IMR-90 (cell line): ENCODE results near the gene HSPB6. TPM values are rescaled to one million over a fixed set of nuclear protein-coding genes. Genes with fewer than 3 reads are reported as not detected.

Experiments
- ATAC-seq: fragments of 200-7000 bp; cut with Tn5 transposase; 2 replicates; pipeline ENCODE4 v1.9.1; 2020; ENCODE audit warnings: low read depth, mild to moderate bottlenecking, moderate library complexity
- BruUV-seq: library from RNA; stranded (reverse); fragments of 400-500 nt; replicated peaks from 2 replicates; lab custom pipeline; 2021; lab: Mats Ljungman, UMichigan
- CTCF ChIA-PET: fragments of 300-600 bp; formaldehyde crosslinking; extraction: SDS; loops from one replicate; lab custom pipeline; 2021; ENCODE audit warnings: antibody characterized with exemption; lab: Yijun Ruan, JAX
- POLR2A ChIA-PET: fragments of 300-600 bp; sonication (Branson Sonifier 250); formaldehyde crosslinking; loops from one replicate; lab custom pipeline; 2022; ENCODE audit warnings: antibody characterized with exemption; ENCODE audit not compliant: unreplicated experiment; lab: Charles Lee
- DNase-seq: peaks from one replicate; pipeline ENCODE4 v3.0.0; 2013
- H2AFZ ChIP-seq: replicated peaks from 2 replicates; pipeline ENCODE3; 2013; ENCODE audit warnings: low read length, mild to moderate bottlenecking; ENCODE audit not compliant: poor library complexity
- H2AK5ac ChIP-seq: 2 replicates; pipeline ENCODE4 v1.6.1; 2013; ENCODE audit warnings: low read depth, low read length, inconsistent platforms
- H2AK9ac ChIP-seq: replicated peaks from 2 replicates; pipeline ENCODE3; 2013; ENCODE audit warnings: mild to moderate bottlenecking, low read depth, low read length, moderate library complexity; ENCODE audit not compliant: poor library complexity
- H2BK120ac ChIP-seq: 2 replicates; pipeline ENCODE4 v1.6.1; 2013; ENCODE audit warnings: low read depth, low read length, inconsistent platforms
- H2BK15ac ChIP-seq: 3 replicates; pipeline ENCODE4 v1.6.1; 2013; ENCODE audit warnings: low read depth, low read length, inconsistent platforms
- H2BK20ac ChIP-seq: 2 replicates; pipeline ENCODE4 v1.6.1; 2013; ENCODE audit warnings: low read depth, mild to moderate bottlenecking, inconsistent platforms, low read length, moderate library complexity
- H2BK5ac ChIP-seq: 2 replicates; pipeline ENCODE4 v1.6.1; 2013; ENCODE audit warnings: mild to moderate bottlenecking, low read depth, low read length, inconsistent platforms; ENCODE audit not compliant: poor library complexity, severe bottlenecking
- H3K14ac ChIP-seq: replicated peaks from 2 replicates; pipeline ENCODE4 v1.6.1; 2013; ENCODE audit warnings: low read depth, low read length, inconsistent platforms
- H3K18ac ChIP-seq: 2 replicates; pipeline ENCODE4 v1.6.1; 2013; ENCODE audit warnings: low read depth, low read length, control low read depth
- H3K23ac ChIP-seq: 2 replicates; pipeline ENCODE4 v1.6.1; 2013; ENCODE audit warnings: low read depth, low read length, inconsistent platforms
- H3K27ac ChIP-seq: 2 replicates; pipeline ENCODE4 v1.5.1; 2013; ENCODE audit warnings: mild to moderate bottlenecking, control low read depth, low read length; ENCODE audit not compliant: insufficient read depth
- H3K27me3 ChIP-seq: 2 replicates; pipeline ENCODE4 v1.6.1; 2013; ENCODE audit warnings: low read length; ENCODE audit not compliant: control insufficient read depth, insufficient read depth
- H3K36me3 ChIP-seq: 2 replicates; pipeline ENCODE4 v1.6.1; 2013; ENCODE audit warnings: low read length, mixed read lengths; ENCODE audit not compliant: control insufficient read depth, insufficient read depth
- H3K4ac ChIP-seq: 2 replicates; pipeline ENCODE4 v1.6.1; 2013; ENCODE audit warnings: low read depth, low read length, inconsistent platforms
- H3K4me1 ChIP-seq: 2 replicates; pipeline ENCODE4 v1.6.1; 2013; ENCODE audit warnings: low read length, mixed read lengths; ENCODE audit not compliant: control insufficient read depth, insufficient read depth
- H3K4me2 ChIP-seq: 2 replicates; pipeline ENCODE4 v1.6.1; 2013; ENCODE audit warnings: low read depth, mild to moderate bottlenecking, control low read depth, low read length, moderate library complexity
- H3K4me3 ChIP-seq: 2 replicates; pipeline ENCODE4 v1.5.1; 2013; ENCODE audit warnings: low read depth, mild to moderate bottlenecking, control low read depth, low read length, moderate library complexity; ENCODE audit not compliant: insufficient read depth
- H3K56ac ChIP-seq: 2 replicates; pipeline ENCODE4 v1.6.1; 2013; ENCODE audit warnings: low read length, inconsistent platforms; ENCODE audit not compliant: insufficient read depth; ENCODE audit errors: extremely low read depth
- H3K79me1 ChIP-seq, 2 experiments: 2 replicates each; pipeline ENCODE4 v1.6.1; 2013; ENCODE audit warnings: low read length in 2 of 2, inconsistent platforms in 1 of 2, low read depth in 1 of 2
- H3K9ac ChIP-seq: 2 replicates; pipeline ENCODE4 v1.6.1; 2013; ENCODE audit warnings: low read depth, low read length, control low read depth
- H3K9me1 ChIP-seq: 2 replicates; pipeline ENCODE4 v1.6.1; 2013; ENCODE audit warnings: low read length, inconsistent platforms; ENCODE audit not compliant: insufficient read depth
- H3K9me3 ChIP-seq: 2 replicates; pipeline ENCODE4 v1.6.1; 2013; ENCODE audit warnings: low read length; ENCODE audit not compliant: control insufficient read depth, insufficient read depth
- H4K20me1 ChIP-seq: 2 replicates; pipeline ENCODE4 v1.6.1; 2013; ENCODE audit warnings: low read length, inconsistent platforms; ENCODE audit not compliant: insufficient read depth
- H4K5ac ChIP-seq: 2 replicates; pipeline ENCODE4 v1.6.1; 2013; ENCODE audit warnings: mild to moderate bottlenecking, low read depth, low read length, control low read depth
- H4K8ac ChIP-seq, 2 experiments: 2 replicates each; pipeline ENCODE4 v1.6.1; 2013; ENCODE audit warnings: low read depth in 2 of 2, low read length in 2 of 2, control low read depth in 1 of 2, inconsistent platforms in 1 of 2
- H4K91ac ChIP-seq: 2 replicates; pipeline ENCODE4 v1.6.1; 2013; ENCODE audit warnings: low read depth, low read length, inconsistent platforms; ENCODE audit not compliant: insufficient read depth
- BHLHE40 ChIP-seq: fragments of 150-350 bp; IDR thresholded peaks from 2 replicates; pipeline ENCODE4 v1.6.1; 2016; ENCODE audit warnings: mild to moderate bottlenecking, low read depth, low read length
- CEBPB ChIP-seq: IDR thresholded peaks from 2 replicates; pipeline ENCODE4 v1.6.1; 2012; ENCODE audit warnings: low read depth, low read length, improper control_type of control experiment
- CTCF ChIP-seq: conservative IDR thresholded peaks from 2 replicates; pipeline ENCODE4 v1.5.1; 2012; ENCODE audit warnings: mild to moderate bottlenecking, low read depth, low read length, improper control_type of control experiment
- MAFK ChIP-seq: IDR thresholded peaks from 2 replicates; pipeline ENCODE4 v1.6.1; 2012; ENCODE audit warnings: low read depth, low read length, improper control_type of control experiment
- MAZ ChIP-seq: IDR thresholded peaks from 2 replicates; pipeline ENCODE4 v1.6.1; 2012; ENCODE audit warnings: low read depth, mild to moderate bottlenecking, low read length, improper control_type of control experiment, moderate library complexity, borderline replicate concordance
- MXI1 ChIP-seq: IDR thresholded peaks from 2 replicates; pipeline ENCODE4 v1.6.1; 2012; ENCODE audit warnings: low read depth, mild to moderate bottlenecking, low read length, moderate library complexity, borderline replicate concordance
- NFE2L2 ChIP-seq: fragments of 150-350 bp; IDR thresholded peaks from 2 replicates; pipeline ENCODE4 v1.6.1; 2016; ENCODE audit warnings: low read depth, mild to moderate bottlenecking, low read length
- POLR2A ChIP-seq: IDR thresholded peaks from 2 replicates; pipeline ENCODE4 v1.6.1; 2012; ENCODE audit warnings: mild to moderate bottlenecking, low read depth, low read length
- RCOR1 ChIP-seq: IDR thresholded peaks from 2 replicates; pipeline ENCODE4 v1.6.1; 2012; ENCODE audit warnings: mild to moderate bottlenecking, low read length, improper control_type of control experiment; ENCODE audit not compliant: insufficient replicate concordance
- WGBS, 2 experiments: methylation state at CpG; one replicate each; pipeline versions ENCODE4 v1.1.5 to v1.1.7; 2013; ENCODE audit warnings: missing lambda C conversion rate in 2 of 2; ENCODE audit not compliant: insufficient read length in 1 of 2; ENCODE audit errors: extremely low coverage in 2 of 2; 5-methylcytosine and 5-hydroxymethylcytosine counted together
- dilution Hi-C: fragments of 300-500 bp; cut with HindIII; formaldehyde crosslinking; loops from one replicate; pipeline ENCODE4 v1.14.3; 2018; ENCODE audit warnings: low sequenced_read_pairs; ENCODE audit not compliant: unreplicated experiment
- in situ Hi-C: fragments of 300-500 bp; cut with MboI; formaldehyde crosslinking; loops from 3 replicates; pipeline ENCODE4 v1.14.3; 2019; ENCODE audit warnings: low sequenced_read_pairs, inconsistent platforms, mixed read lengths
- intact Hi-C: fragments of 100-400 bp; cut with micrococcal nuclease; formaldehyde crosslinking; loops from 2 replicates; pipeline ENCODE4 v1.10.0; 2022
- polyA plus RNA-seq, 3 experiments: library from polyadenylated mRNA; depleted of rRNA; stranded (reverse); fragments of >200 nt; gene quantifications; 2 replicates each; pipeline ENCODE4 v1.2.3, GENCODE V29; 2012; ENCODE audit warnings: low replicate concordance in 1 of 3
- total RNA-seq: library from RNA; depleted of rRNA; stranded (reverse); fragments of >200 nt; gene quantifications from 2 replicates; pipeline ENCODE4 v1.2.3, GENCODE V29; 2012

Gene HSPB6
- total and polyA plus RNA-seq, 2 of the 4 experiments (the other 2 are of a cell fraction), result 5.7 to 206 TPM

- no peak overlapping the region for H2AK5ac ChIP-seq
Observed at GRCh38 chr19:35729763-35730162, 27.1 kb downstream of the HSPB6 start.

More at GRCh38 chr19:35729763-35730162, 27.1 kb downstream of the HSPB6 start:
- Histone ChIP-seq H3K79me1 (peaks cover 0 to 16% of the 10 kb centered on the region in 2 experiments; a peak in 3 of 4 replicates), H3K18ac (no peak overlapping the region), H2BK120ac (no peak overlapping the region), H2AFZ (no peak overlapping the region), H4K8ac (no peak overlapping the region), H2BK15ac (no peak overlapping the region), H4K91ac (no peak overlapping the region), H4K20me1 (peaks cover 9% of the 10 kb centered on the region), H3K36me3 (peaks cover 94% of the 10 kb centered on the region), H3K23ac (no peak overlapping the region), H2BK20ac (no peak overlapping the region), H2BK5ac (no peak overlapping the region), H4K5ac (no peak overlapping the region), H3K9ac (no peak overlapping the region), H3K4me1 (no peaks in the 10 kb centered on the region), H3K4ac (no peak overlapping the region), H3K9me3 (no peaks in the 10 kb centered on the region), H3K27ac (no peak overlapping the region), H3K4me2 (no peak overlapping the region), H3K56ac (no peak overlapping the region), H3K14ac (no peak overlapping the region), H2AK9ac (no peak overlapping the region), H3K27me3 (no peaks in the 10 kb centered on the region), H3K4me3 (no peak overlapping the region), H3K9me1 (no peaks in the 10 kb centered on the region)
- in situ Hi-C loops, result no loop called here
- no peak for ATAC-seq
- intact Hi-C loops, result no loop called here
- CTCF ChIA-PET, result no interaction called here
- WGBS, 2 experiments, result 97% methylated on average over 9 of the region's 11 CpGs; no CpG with 5 or more reads in 1 of the 2 experiments
- POLR2A ChIA-PET, result no interaction called here
- dilution Hi-C loops, result no loop called here
- TF ChIP-seq RCOR1 (no peak), BHLHE40 (no peak), NFE2L2 (no peak), MXI1 (no peak), POLR2A (no peak), MAZ (no peak), MAFK (no peak), CTCF (no peak), CEBPB (no peak)
- no peak for DNase-seq
- no TSS peak for BruUV-seq
